Upper lobe of left lung (tissue), 4 donors: ENCODE results near the gene TRAPPC6A.

Experiments
- CTCF ChIP-seq, 6 experiments: fragments of 450-650 bp in 4 of 6; fragments of 200-600 bp in 2 of 6; sonication (generic) in 2 of 6; IDR thresholded peaks; one replicate each; pipeline ENCODE4 v1.5.1; 2016 to 2019; ENCODE audit warnings: antibody characterized with exemption in 6 of 6
- EP300 ChIP-seq, 4 donors: sonication (generic); formaldehyde crosslinking; IDR thresholded peaks; one replicate each; pipeline ENCODE4 v1.5.1; 2017; ENCODE audit warnings: antibody characterized with exemption in 4 of 4, control low read depth in 2 of 4
- POLR2A ChIP-seq, 4 donors: fragments of 450-650 bp; IDR thresholded peaks; one replicate each; pipeline ENCODE4 v1.5.1; 2016 to 2017; ENCODE audit warnings: antibody characterized with exemption in 4 of 4, mild to moderate bottlenecking in 2 of 4

GRCh38 chr19:45118106-45118505 is 59.9 kb downstream of the TRAPPC6A start:
- TF ChIP-seq CTCF (IDR thresholded peaks at IDR 0.05) (no peak), EP300 (IDR thresholded peaks at IDR 0.05) (no peak), POLR2A (IDR thresholded peaks at IDR 0.05) (no peak)
